Hematopoietic multipotent progenitor cell treated with erythropoietin and hydrocortisone succinate and interleukin-3 and kit ligand, for 8 days (in vitro differentiated cells): ENCODE results near the gene PRRT2.
"Not testable (repeated sequence)": the region's sequence is repeated elsewhere in the genome, so short reads cannot be mapped to it uniquely, and the experiment has no call there.

Source experiments
- DNase-seq: peaks from one replicate; pipeline ENCODE4 v3.0.0-alpha.2; 2015

Gene PRRT2

DNA sequence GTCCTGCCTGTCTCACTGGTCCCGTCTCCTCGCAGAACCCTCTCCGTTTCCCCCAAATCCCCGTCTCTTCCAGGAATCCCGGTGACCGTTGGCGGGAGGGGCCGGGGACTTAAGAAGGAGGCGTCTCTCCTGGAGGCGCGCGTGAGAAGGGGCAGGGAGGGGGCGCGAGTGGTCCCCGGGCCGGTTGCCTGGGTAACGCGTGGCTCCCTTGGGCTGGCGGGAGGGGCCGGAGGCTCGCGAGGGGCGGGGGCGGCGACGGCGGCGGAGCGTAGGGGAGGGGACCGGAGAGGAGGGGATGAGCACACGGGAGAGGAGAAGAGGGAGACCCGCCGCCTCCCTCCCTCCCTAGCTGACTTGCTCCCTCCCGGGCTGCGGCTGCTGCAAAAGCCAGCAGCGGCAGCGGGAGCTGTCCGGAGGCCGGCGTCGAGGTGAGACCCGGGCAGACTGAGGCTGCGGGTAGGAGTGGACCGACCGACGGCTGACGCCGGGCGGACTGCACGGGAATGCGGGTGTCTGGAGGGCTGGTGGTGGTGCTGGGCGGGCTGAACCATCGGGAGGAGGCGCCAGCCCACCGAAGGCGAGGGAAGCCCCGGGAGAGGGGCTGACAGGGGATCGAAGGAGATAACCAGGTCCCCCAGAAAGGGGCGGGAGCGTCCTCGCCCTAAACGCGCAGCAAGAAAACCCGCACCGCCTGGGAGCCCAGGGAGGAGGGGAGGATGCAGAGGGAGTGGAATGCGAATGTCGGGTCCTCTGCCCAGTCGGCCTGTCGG, at the start of gene PRRT2:
Gene PRRT2 (plus strand): TSS at position 298 of the 770 bp plus-strand sequence. CDS start 862 bp downstream, outside the sequence.
- DNase-seq = peak; percentile 52

DNA sequence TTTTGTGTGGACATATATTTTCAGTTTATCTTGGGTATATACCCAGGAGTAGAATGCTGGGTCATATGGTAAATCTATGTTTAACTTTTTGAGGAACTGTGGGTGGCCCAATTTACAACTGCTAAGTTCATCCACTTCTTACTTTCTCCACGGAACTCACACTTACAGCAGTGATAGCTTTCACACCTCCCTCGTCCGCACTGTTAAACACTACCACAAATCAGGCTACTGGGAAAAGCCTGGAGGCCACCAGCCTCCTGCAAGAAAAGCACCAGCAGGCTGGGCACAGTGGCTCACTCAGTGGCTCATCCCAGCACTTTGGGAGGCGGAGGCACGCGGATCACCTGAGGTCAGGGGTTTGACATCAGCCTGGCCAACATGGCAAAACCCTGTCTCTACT, 48.7 kb upstream of the PRRT2 start:
- DNase-seq = no peak

DNA sequence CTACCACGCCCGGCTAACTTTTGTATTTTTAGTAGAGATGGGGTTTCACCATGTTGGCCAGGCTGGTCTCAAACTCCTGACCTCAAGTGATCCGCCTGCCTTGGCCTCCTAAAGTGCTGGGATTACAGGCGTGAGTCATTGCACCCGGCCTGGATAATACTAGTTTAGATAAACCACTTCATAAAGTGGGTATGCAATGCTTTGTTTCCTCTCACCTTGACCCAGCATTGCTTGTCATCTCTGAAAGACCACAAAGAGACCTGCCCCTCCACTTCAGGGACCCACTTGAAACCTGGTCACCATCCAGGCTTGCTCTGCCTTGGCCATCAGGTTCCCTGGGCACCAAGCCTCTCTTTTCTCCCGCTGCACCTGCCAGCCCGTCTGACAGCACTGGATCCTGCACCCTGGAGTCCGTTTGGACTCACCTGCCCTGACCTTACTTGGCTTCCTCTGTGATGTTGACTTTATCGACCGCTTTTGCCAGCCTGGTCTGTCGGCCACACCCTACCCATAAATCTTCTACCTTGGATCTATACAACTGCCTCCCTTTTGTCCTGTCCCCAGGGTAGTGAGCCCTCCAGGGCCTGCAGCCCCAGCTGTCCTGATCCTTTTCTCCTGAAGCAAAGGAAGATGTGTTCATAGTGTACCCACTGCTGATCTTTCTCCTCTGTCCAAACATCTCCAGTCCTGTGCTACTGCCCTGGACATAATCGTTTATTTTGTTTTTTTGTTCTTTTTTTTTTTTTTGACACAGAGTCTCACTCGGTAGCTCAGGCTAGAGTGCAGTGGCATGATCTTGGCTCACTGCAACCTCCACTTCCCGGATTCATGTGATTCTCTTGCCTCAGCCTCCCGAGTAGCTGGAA, 46.6 kb upstream of the PRRT2 start:
- no peak for DNase-seq

DNA sequence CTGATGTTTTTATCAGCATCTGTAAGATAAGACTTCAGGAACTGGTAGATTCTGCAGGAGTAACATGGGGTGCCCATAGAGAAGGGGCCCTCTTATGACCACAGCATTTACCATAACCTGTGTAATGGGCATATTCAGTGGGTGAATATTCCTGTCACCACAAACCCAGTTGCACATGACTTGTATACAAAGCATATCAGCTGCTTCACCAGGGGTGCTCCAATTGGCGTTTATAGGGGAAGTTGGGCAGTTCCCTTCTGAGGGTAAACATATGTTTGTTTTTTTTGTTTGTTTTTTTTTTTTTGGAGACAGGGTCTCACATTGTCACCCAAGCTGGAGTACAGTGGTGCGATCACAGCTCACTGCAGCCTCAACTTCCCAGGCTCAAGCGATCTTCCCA, 45.4 kb upstream of the PRRT2 start:
- no peak for DNase-seq

DNA sequence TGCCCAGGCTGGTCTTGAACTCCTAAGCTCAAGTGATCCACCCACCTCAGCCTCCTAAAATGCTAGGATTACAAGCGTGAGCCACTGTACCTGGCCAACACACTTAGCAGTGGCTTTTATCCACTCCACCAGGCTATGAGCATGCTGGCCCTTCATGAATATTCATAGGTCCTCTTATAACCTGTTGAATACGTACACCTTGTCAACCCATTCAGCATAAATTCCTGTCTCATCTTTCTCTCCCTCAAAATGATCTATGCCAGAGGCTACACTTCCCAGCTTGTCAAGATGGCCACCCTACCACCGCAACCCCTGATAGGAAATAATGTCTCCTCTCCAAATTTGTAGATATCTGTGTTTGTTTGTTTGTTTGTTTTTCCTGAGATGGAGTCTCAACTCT, 44.9 kb upstream of the PRRT2 start:
- no peak for DNase-seq

DNA sequence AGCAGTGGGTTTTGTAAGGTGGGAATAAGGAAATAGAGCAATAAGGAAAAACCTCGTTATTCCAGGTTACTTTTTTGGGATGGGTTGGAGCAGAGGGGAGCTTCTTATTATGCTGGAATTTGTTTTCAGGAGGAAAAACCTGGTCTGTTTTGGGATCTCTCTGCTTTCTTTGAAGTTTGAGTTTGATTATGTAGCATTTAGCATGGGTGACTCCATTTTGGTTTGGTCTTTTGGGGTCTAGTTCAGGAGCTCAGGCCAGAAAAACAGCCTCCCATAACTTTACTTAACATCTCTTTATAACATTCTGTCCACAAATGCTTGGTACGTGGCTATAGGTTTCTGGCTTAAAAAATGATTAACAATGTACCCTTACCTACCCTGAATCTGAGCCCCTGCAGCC, 42.5 kb upstream of the PRRT2 start:
- DNase-seq = no peak

DNA sequence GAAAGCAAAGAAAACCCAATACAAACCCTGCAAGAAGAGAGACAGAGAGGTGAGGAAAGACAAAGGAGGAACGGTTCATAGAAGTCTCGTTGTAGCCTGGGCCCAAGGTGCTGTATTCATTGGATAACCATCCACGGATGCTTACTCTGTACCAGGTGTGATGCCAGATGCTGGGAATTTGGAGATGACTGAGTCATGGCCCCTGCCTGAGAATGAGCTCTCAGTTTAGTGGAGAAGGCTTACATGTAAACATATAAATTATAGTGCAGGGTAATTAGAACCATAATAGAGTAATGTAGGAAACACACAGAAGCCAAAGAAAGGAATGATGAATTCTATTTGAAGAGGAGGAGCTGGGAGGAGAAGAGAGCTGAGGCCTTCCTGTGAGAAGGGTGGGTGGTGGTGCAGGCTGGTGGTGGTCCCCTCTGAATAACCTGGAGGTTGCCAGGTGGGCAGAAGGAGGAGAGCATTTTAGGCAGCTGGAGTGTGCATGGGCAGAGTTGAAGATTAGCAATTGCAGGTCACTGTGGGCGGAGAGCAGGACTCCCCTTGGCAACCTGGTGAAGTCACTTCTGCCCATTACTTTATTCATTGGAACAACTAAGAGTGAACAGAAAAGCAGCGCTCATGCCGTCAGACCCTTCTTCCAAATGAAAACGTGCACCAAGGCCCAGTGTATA, 41.6 kb upstream of the PRRT2 start:
- DNase-seq = no peak

DNA sequence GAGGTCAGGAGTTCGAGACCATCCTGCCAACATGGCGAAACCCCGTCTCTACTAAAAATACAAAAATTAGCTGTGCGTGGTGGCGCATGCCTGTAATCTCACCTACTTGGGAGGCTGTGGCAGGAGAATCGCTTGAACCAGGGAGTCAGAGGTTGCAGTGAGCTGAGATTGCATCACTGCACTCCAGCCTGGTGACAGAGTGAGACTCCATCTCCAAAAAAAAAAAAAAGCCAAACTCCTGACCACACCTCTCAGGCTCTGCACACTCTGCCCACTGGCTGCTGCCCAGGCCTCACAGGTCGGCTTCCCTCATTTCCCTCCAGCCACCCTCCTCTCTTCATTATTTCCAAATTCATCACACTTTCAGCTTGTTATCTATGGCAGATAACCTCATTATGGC, 39.7 kb upstream of the PRRT2 start:
- peak; percentile 27 for DNase-seq

DNA sequence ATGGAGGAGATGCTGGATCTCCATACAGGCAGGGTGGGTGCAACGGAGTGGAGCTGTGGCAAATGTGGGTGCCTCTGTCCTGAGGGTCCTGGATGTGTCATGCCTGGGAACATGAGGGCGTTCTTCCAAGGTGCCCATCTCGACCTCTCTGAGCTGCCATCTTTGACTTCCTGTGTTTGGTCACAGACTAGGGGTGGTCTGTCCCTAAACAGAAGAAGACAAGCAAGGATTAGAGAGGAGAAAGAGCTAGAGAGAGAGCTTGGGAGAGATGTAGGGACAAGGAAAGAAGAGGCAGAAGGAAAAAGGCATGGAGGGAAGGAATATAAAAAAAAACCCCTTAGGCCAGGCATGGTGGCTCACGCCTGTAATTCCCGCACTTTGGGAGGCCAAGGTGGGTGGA, 37.3 kb upstream of the PRRT2 start:
- DNase-seq = no peak

DNA sequence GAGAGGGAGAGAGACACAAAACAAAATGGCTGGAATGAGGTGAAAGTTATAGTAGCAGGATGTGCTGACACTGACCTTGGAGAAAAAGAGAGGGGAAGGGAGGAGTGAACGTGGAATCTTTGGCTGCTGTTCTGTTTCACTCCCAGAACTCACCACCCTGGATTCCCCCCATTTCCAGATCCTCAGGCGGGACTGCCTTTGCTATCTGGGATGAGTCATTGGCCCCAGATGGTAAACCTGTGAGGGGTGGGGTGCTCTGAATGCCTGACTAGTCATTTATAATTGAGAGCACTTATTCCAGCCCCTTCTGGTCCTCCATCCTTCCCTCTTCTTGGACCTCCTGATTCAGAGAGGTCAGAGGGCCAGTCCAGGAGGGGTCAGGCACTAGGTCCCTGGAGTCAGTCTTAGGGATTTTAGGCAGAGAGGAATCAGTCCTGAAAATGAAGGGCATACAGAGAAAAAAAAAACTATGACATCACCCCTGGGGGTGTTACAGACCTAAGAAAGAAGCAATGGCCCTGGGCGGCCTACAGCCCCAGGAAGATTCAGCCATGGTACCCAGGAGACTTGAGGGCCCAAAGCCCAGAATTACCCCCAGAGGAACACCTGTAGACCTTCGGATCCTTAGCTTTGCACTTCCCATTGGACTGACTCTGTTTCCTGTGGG, 36.1 kb upstream of the PRRT2 start:
- DNase-seq = no peak

DNA sequence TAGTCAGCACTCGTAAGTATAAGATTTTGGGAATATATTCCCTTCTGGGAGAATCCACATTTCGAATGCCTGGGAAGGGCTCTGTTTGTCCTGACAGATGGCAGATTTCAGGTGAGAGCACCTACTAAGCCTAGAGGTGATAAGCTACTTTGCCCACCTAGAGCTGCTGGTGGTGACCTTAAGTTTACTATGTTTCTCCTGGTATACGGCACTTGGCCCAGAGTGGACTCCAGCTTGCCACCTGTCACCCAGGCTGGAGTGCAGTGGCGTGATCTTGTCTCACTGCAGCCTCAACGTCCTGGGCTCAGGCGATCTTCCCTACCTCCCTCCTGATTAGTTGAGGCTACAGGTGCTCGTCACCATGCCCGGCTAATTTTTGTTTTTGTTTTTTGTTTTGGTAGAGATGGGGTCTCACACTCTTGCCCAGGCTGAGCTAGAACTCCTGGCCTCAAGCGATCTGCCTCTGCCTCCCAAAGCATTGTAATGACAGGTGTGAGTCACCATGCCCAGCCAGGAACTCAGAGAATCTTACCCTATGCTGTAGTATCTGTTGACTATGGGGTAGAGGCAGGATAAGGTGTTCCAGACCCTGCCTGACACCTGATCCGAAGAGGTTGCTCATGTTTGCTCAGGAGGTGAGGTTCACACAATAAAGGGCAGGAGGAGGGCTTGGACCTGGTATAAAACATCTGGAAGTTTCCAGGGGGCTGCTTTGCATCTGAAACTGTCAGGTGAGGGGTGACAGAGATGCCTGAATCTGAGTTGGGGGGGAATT, 34.2 kb upstream of the PRRT2 start, which contains the start of gene ZG16:
Gene ZG16 (plus strand): TSS at position 681 of the 775 bp plus-strand sequence. CDS start 1,011 bp downstream, outside the sequence.
- no peak for DNase-seq

DNA sequence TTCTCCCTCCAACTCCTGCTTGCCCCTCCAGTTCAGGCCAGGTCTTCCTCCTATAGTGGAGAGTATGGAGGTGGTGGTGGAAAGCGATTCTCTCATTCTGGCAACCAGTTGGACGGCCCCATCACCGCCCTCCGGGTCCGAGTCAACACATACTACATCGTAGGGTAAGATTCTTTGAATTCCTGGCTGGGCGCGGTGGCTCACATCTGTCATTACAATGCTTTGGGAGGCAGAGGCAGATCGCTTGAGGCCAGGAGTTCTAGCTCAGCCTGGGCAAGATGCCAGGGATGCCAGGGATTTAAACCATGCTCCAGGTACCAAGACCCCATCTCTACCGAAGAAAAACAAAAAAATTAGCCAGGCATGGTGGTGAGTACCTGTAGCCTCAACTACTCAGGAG, 32.5 kb upstream of the PRRT2 start:
- DNase-seq = no peak

DNA sequence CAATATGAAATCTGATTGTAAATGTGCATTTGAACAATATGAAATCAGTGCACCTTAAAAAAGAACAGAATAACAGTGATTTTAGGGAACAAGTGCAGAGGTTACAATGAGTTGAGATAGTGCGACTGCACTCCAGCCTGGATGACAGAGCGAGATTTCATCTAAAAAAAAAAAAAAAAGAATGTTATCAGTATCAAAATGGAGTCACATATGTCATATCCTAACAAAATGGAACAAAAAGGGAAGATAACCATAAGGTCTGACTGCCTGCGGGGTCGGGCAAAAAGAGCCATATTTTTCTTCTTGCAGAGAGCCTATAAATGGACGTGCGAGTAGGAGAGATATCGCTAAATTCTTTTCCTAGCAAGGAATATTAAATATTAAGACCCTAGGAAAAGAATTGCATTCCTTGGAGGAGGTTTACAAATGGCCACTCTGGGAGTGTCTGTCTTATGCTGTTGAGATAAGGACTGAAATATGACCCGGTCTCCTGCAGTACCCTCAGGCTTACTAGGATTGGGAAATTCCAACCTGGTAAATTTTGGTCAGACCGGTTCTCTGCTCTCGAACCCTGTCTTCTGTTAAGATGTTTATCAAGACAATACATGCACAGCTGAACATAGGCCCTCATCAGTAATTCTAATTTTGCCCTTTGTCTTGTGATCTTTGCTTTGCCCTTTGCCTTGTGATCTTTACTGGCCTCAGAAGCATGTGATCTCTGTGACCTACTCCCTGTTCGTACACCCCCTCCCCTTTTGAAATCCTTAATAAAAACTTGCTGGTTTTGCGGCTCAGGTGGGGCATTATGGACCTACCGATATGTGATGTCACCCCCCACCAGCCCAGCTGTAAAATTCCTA, 28.7 kb upstream of the PRRT2 start:
- DNase-seq = not testable (repeated sequence)

DNA sequence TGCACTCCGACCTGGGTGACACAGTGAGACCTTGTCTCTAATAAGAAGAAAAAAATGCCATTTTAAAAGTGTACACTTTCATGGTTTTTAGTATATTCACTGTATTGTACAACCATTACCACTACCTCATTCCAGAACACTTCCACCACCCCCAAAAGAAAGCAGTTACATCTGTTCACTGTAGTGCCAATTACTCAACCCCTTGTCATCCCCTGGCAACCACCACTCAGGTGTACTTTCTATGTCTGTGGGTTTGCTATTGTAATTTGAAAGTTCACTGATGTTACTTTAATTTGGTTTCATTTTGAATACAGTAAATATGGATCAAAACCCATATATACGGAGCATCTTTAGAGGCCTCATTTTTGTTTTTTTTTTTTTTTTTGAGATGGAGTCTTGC, 27.8 kb upstream of the PRRT2 start:
- DNase-seq = no peak

DNA sequence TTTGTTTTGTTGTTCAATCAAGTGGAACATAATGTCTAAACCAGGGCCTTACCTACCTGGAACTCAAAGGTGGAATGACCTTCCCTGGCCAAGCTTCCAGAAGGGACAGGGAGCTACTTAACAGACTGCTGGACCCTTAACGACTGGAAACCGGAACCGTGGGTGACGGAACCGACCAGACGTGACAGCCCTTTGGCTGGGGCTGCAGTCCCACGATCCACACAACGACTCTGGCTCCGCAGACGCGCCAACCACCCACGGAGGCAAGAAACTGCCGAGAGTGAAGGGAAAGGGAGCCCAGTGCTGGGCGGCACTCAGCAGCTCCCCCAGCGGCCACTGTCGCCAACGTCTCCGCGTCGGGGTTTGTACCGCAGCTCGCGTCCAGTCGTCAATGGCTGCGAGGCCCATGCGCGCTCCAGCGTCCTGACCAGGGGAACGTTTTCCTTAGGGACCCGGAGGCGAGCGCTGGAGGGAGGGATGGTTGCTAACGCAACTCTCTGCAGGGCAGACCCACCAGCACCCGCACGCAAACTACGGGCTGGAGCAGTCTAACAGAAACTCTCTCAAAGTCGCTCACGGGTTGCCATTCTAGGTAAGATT, 27.0 kb upstream of the PRRT2 start:
- peak; percentile 69 for DNase-seq

DNA sequence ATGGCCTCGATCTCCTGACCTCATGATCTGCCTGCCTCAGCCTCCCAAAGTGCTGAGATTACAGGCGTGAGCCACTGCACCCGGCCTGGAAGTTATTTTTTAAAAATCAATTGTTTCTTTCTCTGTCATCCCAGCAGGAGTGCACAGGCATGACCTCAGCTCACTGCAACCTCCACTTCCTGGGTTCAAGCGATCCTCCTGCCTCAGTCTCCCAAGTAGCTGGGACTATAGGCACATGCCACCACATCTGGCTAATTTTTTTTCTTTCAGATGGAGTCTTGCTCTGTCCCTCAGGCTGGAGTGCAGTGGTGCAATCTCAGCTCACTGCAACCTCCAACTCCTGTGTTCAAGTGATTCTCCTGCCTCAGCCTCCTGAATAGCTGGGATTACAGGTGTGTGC, 24.8 kb upstream of the PRRT2 start:
- not testable (repeated sequence) for DNase-seq

DNA sequence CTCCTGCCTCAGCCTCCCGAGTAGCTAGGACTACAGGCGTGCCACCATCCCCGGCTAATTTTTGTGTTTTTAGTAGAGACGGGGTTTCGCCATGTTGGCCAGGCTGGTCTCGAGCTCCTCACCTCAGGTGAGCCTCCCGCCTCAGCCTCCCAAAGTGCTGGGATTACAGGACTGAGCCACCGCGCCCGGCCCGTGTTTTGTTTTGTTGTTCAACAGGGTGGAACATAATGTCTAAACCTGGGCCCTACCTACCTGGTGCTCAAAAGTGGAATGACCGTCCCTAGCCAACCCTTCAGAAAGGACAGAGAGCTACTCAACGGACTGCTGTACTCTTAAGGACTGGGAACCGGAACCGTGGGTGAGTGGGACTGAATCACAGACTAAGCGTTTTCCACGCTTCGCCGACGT, 22.2 kb upstream of the PRRT2 start:
- no peak for DNase-seq

DNA sequence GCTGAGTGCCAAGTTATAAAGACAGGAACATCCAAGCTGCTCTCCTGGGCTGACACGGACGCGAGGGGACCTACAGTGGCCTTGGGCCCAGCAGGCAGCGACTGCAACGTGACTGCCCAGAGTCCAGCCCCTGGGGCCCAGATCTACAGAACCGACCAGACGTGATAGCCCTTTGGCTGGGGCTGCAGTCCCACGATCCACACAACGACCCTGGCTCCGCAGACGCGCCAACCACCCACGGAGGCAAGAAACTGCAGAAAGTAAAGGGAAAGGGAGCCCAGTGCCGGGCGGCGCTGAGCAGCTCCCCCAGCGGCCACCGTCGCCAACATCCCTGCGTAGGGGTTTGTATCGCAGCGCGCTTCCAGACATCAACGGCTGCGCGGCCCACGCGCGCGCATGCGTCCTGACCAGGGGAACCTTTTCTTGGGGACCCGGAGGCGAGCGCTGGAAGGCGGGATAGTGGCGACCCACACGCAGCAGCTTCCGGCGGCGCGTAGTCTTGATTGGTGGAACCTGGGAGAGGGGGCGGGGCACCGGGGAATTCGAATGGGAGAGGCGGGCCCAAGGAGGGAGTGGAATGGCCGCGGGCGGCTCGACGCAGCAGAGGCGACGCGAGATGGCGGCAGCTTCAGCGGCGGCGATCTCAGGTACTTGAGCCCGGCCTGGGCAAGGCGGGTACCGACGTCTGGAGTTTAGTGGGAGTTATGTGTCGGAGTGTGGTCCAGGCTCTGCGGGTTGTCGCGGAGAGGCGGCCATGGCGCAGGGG, 21.6 kb upstream of the PRRT2 start, which contains the start of gene KIF22:
Gene KIF22 (plus strand): TSS at position 569 of the 766 bp plus-strand sequence. CDS start 9 bp downstream, at position 578.
- peak; percentile 98 for DNase-seq
